ENCODE measurements around the gene QARS1. TPM values are rescaled to one million over a fixed set of nuclear protein-coding genes. Genes with fewer than 3 reads are reported as not detected.

Gene QARS1
- total and polyA plus RNA-seq, 2 experiments from 2014 or later = 173 to 373 TPM

GRCh38 chr3:49076116-49076515 lies 28.4 kb downstream of the QARS1 start (continued):
- TF ChIP-seq EZH2 (IDR thresholded peaks at IDR 0.05; ENCODE audit: low read depth, unreplicated experiment) = no peak
- TF ChIP-seq ZNF331 (CRISPR knock-in tag; IDR thresholded peaks at IDR 0.05; ENCODE audit: low read depth) = no peak

GRCh38 chr3:49058011-49058410 lies 46.5 kb downstream of the QARS1 start:
- DNase-seq (ENCODE audit: low spot score) (no peak), ATAC-seq (no peak)
- Mint-ChIP-seq H3K36me3 (ENCODE audit: low read depth) (peaks cover 64% of the 10 kb centered on the region), H3K27ac (no peak overlapping the region; the same call in 1 of the 2 replicates), H3K27me3 (ENCODE audit: insufficient read depth, low read depth, poor library complexity) (peaks cover 1% of the 10 kb centered on the region), H3K9me3 (no peaks in the 10 kb centered on the region), H3K4me1 (no peaks in the 10 kb centered on the region), H3K4me3 (no peak overlapping the region)
- Histone ChIP-seq H3K4me3 (no peak overlapping the region), H3K27me3 (ENCODE audit: insufficient read depth) (no peaks in the 10 kb centered on the region), H3K4me2 (no peak overlapping the region), H2AFZ (no peak overlapping the region), H3F3A (replicated peaks; ENCODE audit: low read depth) (no peaks in the 10 kb centered on the region), H3K9me2 (ENCODE audit: insufficient read depth) (no peaks in the 10 kb centered on the region), H4K20me1 (replicated peaks; ENCODE audit: insufficient read depth) (peaks cover 11% of the 10 kb centered on the region), H3K4me1 (ENCODE audit: insufficient read depth) (no peaks in the 10 kb centered on the region), H3K27ac (ENCODE audit: low read depth) (no peak overlapping the region), H3K36me3 (ENCODE audit: insufficient read depth) (peaks cover 35% of the 10 kb centered on the region), H3K79me2 (replicated peaks; ENCODE audit: insufficient read depth) (peaks cover 24% of the 10 kb centered on the region)
- no peak for TF ChIP-seq CTCF (conservative IDR thresholded peaks at IDR 0.05; ENCODE audit: low read depth in 2 of 2)
- no peak for TF ChIP-seq REST (IDR thresholded peaks at IDR 0.05; ENCODE audit: unreplicated experiment)
- TF ChIP-seq EZH2 (IDR thresholded peaks at IDR 0.05; ENCODE audit: low read depth, unreplicated experiment) = no peak
- no peak for TF ChIP-seq JUNB (IDR thresholded peaks at IDR 0.05; ENCODE audit: unreplicated experiment)
- TF ChIP-seq ZNF462 (CRISPR knock-in tag; IDR thresholded peaks at IDR 0.05) = no peak
- no peak for TF ChIP-seq POLR2AphosphoS5 (IDR thresholded peaks at IDR 0.05; ENCODE audit: low read depth)
- TF ChIP-seq NANOG (IDR thresholded peaks at IDR 0.05; ENCODE audit: borderline replicate concordance) = no peak
